Parathyroid adenoma (tissue), 2 donors: ENCODE data around the gene CD58.

ENCODE experiments used
- H2AFZ ChIP-seq: fragments of 300-600 bp; sonication (generic); one replicate; pipeline ENCODE4 v1.7.0; 2017; ENCODE audit warnings: antibody characterized with exemption, mild to moderate bottlenecking
- H3K27ac ChIP-seq: fragments of 300-600 bp; sonication (generic); one replicate; pipeline ENCODE4 v1.7.0; 2017
- H3K27me3 ChIP-seq: fragments of 300-600 bp; sonication (generic); one replicate; pipeline ENCODE4 v1.7.0; 2017; ENCODE audit warnings: low read length; ENCODE audit not compliant: control insufficient read depth, insufficient read depth
- H3K36me3 ChIP-seq: fragments of 300-600 bp; sonication (generic); one replicate; pipeline ENCODE4 v1.7.0; 2017; ENCODE audit warnings: low read length; ENCODE audit not compliant: control insufficient read depth, insufficient read depth
- H3K4me1 ChIP-seq: fragments of 300-600 bp; sonication (generic); one replicate; pipeline ENCODE4 v1.7.0; 2017; ENCODE audit warnings: control low read depth
- H3K4me2 ChIP-seq: fragments of 300-600 bp; sonication (generic); one replicate; pipeline ENCODE4 v1.7.0; 2017; ENCODE audit warnings: low read length
- H3K4me3 ChIP-seq: fragments of 300-600 bp; sonication (generic); one replicate; pipeline ENCODE4 v1.7.0; 2017; ENCODE audit warnings: low read depth, low read length
- H3K79me2 ChIP-seq: fragments of 300-600 bp; sonication (generic); one replicate; pipeline ENCODE4 v1.7.0; 2017; ENCODE audit warnings: control low read depth
- H3K9ac ChIP-seq: fragments of 300-600 bp; sonication (generic); one replicate; pipeline ENCODE4 v1.7.0; 2017; ENCODE audit warnings: mild to moderate bottlenecking
- H3K9me3 ChIP-seq: fragments of 300-600 bp; sonication (generic); one replicate; pipeline ENCODE4 v1.7.0; 2017; ENCODE audit warnings: low read length; ENCODE audit not compliant: control insufficient read depth
- CTCF ChIP-seq: fragments of 300-600 bp; sonication (generic); IDR thresholded peaks from one replicate; pipeline ENCODE4 v1.7.0; 2017; ENCODE audit warnings: antibody characterized with exemption, mild to moderate bottlenecking
- donor health status: primary hyperparathyroidism.

The CD58 gene

GRCh38 chr1:116476321-116476720 lies 94.5 kb downstream of the CD58 start:
- no peaks in the 10 kb centered on the region for H3K9me3 ChIP-seq
- H3K9ac ChIP-seq, result no peak overlapping the region
- no peak overlapping the region for H3K4me3 ChIP-seq
- H3K79me2 ChIP-seq, result no peaks in the 10 kb centered on the region
- no peaks in the 10 kb centered on the region for H3K27me3 ChIP-seq
- peak overlapping the region; percentile 29 for H3K27ac ChIP-seq
- H3K4me1 ChIP-seq, result peaks cover 8% of the 10 kb centered on the region
- TF ChIP-seq CTCF, result no peak
- H3K4me2 ChIP-seq, result no peak overlapping the region
- H2AFZ ChIP-seq, result no peak overlapping the region
- no peaks in the 10 kb centered on the region for H3K36me3 ChIP-seq

GRCh38 chr1:116475850-116476218 lies 95.0 kb downstream of the CD58 start:
- H3K9ac ChIP-seq, result no peak overlapping the region
- TF ChIP-seq CTCF, result no peak
- no peak overlapping the region for H3K4me2 ChIP-seq
- H3K9me3 ChIP-seq, result no peaks in the 10 kb centered on the region
- H3K36me3 ChIP-seq, result no peaks in the 10 kb centered on the region
- H3K4me3 ChIP-seq, result no peak overlapping the region
- peak overlapping the region; percentile 29 for H3K27ac ChIP-seq
- peak overlapping the region; percentile 28 for H2AFZ ChIP-seq
- H3K4me1 ChIP-seq, result peaks cover 8% of the 10 kb centered on the region
- H3K79me2 ChIP-seq, result no peaks in the 10 kb centered on the region
- no peaks in the 10 kb centered on the region for H3K27me3 ChIP-seq

GRCh38 chr1:116474921-116475849 lies 95.6 kb downstream of the CD58 start:
- Histone ChIP-seq H3K27me3 (no peaks in the 10 kb centered on the region), H3K4me1 (peaks cover 8% of the 10 kb centered on the region), H3K4me2 (no peak overlapping the region), H3K9ac (no peak overlapping the region), H3K9me3 (no peaks in the 10 kb centered on the region), H2AFZ (peak overlapping the region; percentile 28), H3K36me3 (no peaks in the 10 kb centered on the region), H3K4me3 (no peak overlapping the region), H3K27ac (no peak overlapping the region), H3K79me2 (no peaks in the 10 kb centered on the region)
- TF ChIP-seq CTCF, result no peak

- Histone ChIP-seq H3K9ac (no peak overlapping the region), H3K4me3 (no peak overlapping the region), H3K9me3 (no peaks in the 10 kb centered on the region), H3K27ac (no peak overlapping the region), H3K79me2 (no peaks in the 10 kb centered on the region), H3K27me3 (no peaks in the 10 kb centered on the region), H2AFZ (no peak overlapping the region), H3K36me3 (no peaks in the 10 kb centered on the region), H3K4me2 (no peak overlapping the region), H3K4me1 (peaks cover 8% of the 10 kb centered on the region)
- TF ChIP-seq CTCF, result no peak
Observed at GRCh38 chr1:116472431-116472961, 98.3 kb downstream of the CD58 start.
